A673 (cell line): ENCODE results near the gene AADACL2.

Source experiments
- CTCF ChIP-seq: fragments of 300-800, 200-600 bp; sonication (generic); conservative IDR thresholded peaks from 2 replicates; pipeline ENCODE4 v1.5.1; 2017; ENCODE audit warnings: low read depth, mild to moderate bottlenecking, antibody characterized with exemption, low read length, moderate library complexity, mixed read lengths
- EZH2 ChIP-seq: fragments of 200-600 bp; sonication (generic); IDR thresholded peaks from 2 replicates; pipeline ENCODE4 v1.6.1; 2017; ENCODE audit warnings: borderline replicate concordance, low read depth, mild to moderate bottlenecking, mixed read lengths, antibody characterized with exemption, low read length; ENCODE audit not compliant: poor library complexity, severe bottlenecking

- TF ChIP-seq CTCF (no peak), EZH2 (no peak)
Measured at GRCh38 chr3:151708868-151709267, 24.9 kb upstream of the AADACL2 start.
